NCI-H226 (cell line): Measurements from ENCODE around the gene NOC3L.
A peak's percentile ranks its signal among the peaks of the same experiment; 100 is the strongest.
"Not testable (repeated sequence)": the region's sequence is repeated elsewhere in the genome, so short reads cannot be mapped to it uniquely, and the experiment has no call there.

Source experiments
- DNase-seq: peaks from one replicate; pipeline ENCODE4 v3.0.0-alpha.2; 2015

NOC3L gene

DNA sequence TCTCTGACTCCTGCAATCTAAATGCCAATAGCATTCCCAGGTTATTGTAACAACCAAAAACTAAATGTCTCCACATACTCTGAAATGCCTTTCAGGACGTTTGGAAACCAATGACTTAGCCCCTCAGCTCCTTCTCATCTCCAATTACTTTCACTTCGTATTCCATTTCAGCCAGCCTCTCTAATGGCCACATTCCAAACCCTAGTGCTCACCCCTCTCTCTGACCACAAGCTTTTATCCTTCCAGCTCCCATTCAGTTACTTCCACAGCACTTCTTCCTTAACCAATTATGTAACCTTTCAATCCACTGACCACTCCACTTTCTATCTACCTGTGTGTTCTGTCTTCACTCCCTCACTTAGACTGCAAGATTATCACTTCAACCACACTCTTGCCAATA, 4.3 kb downstream of the NOC3L start:
- DNase-seq, result peak; percentile 89

DNA sequence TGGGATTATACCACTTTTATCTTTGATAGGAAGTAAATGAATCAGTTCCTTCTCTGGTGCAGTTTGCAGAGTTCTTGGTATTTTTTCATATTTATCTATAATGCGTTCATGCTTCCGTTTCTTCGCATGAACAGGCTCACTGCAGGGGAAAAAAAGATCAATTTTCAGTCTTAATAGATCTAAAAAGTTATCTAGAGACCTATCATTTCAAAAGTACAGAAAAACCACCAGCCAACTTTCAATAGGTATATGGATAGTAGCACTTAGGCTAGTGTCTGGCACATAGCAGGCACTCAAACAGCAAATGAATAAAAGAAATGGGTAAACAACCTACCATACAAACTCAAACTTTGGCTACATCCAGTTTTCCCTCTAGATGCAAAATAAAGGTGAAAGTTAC, 5.5 kb downstream of the NOC3L start:
- no peak for DNase-seq

DNA sequence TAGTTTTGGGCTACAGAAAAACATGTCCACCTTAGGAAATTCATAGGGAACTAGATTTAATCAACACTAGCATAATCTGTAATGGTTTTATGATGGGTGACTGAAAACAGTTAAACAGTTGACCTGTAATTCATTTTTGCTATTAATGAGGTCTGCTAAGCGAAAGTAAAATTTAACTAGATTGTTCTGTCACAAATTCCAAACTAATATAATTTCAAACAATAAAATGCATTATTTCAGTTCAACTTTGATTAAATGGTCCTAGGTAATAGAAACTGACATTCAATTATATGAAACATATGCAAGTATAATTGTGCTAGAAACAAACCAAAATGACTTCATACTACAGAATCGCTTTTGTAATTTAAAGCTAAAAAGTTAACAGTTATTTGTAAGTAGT, 6.9 kb downstream of the NOC3L start:
- DNase-seq, result no peak

DNA sequence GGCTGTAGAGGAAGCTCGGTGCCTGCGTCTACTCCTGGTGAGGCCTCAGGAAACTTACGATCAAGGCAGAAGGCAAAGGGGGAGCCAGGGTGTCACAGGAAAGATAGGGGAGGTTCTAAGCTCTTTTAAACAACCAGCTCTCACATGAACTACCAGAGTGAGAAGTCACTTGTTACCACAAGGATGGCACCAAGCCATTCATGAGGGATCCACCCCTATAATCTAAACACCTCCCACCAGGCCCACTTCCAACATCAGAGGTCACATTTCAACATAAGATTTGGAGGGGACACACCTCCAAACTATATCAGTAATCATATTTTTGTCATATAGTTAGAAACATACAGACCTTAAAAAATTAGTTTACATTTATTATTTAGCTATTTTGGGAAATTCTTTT, 9.4 kb downstream of the NOC3L start:
- DNase-seq, result no peak

DNA sequence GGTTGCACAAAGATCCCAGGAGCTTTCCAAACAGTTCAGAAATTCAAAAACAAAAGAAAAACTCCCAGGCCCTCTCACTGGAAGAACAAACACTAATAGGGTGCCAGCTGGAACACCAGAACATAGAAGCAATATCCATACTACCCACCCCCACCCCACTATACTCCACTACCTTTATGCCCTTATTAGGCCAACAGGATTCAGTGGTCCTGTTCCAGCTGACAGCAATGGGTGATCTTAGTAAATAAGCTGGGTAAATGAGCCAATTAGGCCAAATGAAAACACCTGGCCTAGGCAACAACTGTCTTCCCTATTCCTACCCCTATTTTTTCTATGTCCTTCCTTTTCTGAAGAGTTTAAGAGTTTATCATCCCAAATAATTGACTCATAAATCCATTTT, 11.7 kb downstream of the NOC3L start:
- no peak for DNase-seq

DNA sequence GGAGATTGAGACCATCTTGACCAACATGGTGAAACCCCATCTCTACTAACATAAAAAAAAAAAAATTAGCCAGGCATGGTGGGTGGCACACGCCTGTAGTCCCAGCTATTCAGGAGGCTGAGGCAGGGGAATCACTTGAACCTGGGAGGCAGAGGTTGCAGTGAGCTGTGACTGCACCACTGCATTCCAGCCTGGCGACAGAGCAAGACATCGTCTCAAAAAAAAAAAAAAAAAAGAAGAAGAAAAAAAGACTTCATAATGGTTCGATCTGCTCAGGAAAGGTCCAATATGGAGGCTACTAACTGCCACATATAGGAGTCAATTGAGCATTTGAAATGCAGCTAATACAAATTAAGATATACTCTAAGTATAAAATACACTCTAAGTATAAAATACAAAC, 12.2 kb downstream of the NOC3L start:
- not testable (repeated sequence) for DNase-seq

DNA sequence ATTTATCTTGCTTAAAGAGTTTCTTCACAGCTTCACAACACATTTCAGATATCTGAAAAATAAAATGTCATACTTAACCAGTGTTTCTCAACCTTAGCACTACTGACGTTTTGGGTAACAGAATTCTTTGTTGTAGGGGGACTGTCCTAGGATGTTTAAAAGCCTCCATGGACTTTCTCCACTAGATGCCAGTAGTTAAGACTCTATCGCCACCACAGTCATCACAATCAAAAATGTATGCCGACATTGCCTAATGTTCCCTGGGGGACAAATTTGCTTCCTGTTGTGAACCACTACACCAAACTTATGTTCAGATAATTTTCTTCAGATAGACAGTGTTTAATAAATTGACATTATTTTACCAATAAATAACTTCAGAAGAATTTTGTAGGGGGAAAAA, 13.4 kb downstream of the NOC3L start:
- DNase-seq, result no peak

DNA sequence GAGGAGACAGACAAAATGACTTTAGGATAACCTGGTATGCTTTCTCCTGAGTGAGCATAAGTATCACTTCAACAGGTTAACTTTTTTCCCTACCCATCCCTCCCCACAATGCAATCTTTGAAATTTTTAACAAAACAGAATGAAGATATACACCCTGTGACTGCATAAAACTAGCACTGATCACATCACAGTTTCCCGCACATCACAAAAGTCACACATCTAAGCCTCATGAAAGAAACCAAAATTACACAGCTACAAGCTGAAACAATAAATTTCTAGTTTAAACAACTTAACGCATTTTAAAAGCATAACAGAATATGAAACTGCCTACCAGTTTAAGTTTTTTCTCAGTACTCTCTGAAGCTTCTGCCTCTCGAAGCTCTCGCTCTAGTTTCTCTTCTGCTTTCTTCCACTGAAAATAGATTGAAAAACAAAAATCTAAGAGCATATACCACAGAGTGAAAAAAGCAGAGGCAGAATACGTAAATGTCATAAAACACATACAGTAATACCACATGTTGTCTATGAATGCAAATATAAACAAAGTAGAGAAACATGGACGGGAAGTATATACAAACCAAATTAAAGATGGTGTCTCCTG, 18.1 kb downstream of the NOC3L start:
- DNase-seq, result no peak

DNA sequence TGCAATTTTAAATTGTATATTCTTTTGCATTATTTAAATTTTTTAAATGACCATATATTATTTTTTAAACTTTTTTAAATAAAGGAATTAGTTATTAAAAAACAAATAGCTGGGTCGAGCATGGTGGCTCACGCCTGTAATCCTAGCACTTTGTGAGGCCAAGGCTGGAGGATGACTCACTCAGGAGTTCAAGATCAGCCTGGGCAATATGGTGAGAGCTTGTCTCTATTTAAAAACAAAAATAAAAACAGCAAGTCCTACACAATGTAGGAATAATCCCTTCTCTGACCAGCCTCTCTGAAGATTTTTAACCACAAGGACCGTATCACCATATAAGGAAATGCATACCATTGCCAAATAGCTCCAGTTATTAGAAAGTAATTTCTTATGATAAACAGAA, 19.6 kb downstream of the NOC3L start:
- DNase-seq, result no peak

DNA sequence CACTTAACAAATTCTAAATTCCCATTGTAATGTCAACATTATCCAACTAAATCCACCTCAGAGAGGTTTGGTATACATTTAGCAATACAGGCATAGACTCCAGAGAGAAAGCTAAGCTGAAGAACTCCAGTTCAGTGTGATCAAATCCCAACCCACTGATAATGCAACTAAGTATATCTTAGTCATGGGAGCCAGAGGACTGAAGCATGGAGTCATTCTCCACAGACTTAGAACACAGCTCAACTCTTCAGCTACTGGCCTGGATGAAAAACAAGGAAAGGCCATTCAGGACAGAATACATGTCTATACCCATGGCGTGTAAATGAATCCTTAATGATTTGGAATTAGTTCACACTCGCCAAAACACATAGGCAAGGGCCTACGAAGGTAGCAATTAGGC, 27.9 kb downstream of the NOC3L start:
- no peak for DNase-seq

DNA sequence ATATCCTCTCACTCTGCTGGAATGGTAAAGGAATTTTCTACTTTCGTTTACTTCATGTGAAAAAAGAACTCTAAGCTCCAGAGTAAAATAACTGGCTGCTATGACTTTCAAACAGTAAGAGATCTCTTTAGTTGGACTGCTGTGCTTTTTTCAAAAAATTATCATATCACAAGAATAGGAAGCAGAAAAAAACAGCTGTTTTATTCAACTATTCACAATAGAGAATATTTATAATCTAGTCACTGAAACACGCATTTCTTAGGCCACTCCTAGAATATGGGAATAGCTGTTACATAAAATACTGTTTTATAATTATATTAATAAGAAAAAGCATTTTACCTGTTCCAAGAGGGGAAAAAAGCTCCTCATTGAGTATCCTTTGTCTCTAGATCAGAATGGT, 29.7 kb downstream of the NOC3L start:
- DNase-seq, result no peak

DNA sequence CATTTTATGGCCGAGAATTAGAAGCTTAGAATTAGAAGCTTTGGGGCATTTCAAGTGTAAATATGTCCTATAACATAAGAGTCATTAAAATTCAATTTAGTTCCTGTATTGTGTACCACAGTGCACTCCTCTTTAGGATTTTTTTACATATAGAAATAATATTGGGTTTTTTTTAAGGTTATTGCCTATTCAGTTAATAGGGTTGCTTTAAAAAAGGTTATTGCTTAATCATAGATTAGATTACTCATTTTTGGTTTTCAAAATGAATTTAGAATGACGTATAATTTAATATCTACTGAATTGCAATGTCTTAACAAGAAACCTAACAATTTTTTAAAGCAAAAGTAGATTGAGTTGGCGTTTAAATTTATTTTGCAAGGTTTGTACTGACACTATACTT, 34.1 kb downstream of the NOC3L start:
- no peak for DNase-seq

DNA sequence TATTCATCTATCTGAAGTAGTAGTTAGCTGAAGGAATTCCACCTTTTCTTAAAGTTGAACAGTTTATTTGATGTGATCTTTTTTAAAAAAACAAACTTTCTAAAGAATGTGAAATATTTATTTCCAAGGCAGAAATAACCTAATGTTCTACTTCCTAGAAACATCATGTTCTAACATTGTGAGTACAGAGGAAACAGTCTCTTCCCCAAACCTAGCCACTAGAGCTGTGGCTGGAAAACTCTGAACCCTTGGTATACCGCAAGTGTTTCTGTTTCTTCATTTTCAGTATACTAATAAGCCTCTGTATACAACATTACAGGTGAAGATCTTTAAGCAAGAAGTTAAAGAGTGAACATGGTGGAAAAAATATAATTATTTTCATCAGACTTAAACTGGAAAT, 35.1 kb downstream of the NOC3L start:
- DNase-seq, result no peak

DNA sequence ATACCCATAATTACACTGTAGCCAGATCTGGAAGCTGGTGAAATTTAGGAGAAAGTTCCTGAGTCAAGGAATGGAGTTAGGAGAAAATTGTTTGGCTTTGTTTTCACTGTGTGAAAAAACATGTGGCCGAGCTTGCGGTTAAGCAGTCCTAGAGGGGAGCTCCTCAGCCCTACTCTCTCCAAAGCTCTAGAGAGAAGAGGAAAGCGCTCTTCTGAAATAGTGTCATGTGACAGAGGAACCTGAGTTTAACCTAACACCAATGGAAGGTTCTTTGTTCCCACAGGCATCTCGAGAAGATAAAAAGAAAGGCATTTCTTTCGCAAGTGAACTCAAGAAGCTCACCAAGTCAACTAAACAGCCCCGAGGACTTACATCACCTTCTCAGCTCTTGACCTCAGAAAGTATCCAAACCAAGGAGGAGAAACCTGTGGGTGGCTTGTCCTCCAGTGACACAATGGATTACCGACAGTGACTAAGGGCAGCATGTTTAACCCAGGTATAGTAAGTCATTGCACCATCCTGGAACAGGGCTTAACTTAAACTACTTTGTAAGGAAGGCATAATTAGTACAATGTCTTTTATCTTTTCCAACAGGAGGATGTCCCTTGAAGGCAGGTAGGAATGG, 38.0 kb downstream of the NOC3L start:
- no peak for DNase-seq

DNA sequence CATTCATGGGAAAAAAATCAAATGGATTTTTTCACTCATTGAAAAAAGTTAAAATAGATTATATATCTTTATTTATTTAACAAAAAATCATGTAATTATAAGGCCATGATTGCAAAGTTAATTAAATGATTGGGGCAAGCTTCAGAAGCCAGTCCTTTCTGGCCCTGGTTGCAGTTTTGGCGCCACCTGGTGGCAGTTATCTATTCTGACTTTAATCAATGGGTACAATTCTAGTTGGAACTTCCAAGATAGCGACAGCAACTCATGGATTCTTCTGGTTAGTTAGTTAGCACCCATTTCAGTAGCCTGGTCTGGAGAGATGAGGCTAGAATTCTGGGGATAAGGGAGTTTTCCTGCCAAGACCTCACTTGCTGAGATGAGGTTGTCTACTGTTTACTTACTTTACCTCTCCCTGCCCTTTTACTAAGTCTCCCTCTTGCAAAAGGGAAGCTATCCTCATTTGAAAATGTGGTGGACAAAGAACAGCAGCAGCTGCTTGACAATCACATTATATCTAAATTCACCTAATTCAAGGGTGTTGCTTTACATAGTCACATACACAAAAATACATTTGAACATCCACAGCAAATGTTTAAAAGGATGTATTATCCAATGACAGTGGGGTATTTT, 42.3 kb downstream of the NOC3L start:
- DNase-seq, result peak; percentile 39

DNA sequence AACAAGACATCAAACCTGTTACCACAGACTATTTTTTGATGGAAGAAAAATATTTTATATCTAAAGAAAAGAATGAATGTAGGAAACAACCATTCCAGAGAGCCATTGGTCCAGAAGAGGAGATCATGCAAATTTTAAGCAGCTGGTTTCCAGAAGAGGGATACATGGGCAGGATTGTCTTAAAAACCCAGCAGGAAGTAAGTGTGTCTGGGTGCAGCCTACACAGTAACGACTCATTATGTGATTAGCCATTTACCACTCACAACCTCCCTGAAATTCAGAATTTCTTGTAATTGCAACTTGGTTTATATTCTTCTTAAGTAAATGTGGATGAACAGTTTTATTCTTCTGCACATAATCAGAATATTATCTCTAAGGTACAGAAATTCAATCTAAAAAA, 46.2 kb downstream of the NOC3L start:
- DNase-seq, result no peak

DNA sequence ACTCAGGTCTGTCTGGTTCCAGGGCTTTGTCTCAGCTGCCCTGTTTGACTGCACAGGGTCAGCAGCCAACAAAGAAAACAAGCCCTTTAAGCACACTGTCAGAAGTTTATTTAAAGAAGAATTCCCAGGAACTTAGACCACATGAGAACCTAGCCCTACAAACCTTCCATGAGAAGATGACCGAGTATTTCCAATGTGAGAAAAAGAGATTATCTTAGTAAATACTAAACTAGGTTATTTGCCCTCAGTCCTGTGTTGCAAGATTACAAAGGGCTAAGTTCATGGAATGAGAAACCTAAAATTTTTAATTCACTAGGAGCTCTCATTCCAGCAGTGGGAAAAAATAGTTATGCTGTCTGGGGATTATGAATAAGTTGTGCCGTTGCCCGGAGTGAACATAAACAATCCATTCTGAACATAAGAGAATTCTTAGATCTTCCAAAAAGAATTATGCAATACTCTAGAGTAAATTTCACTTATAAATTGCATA, 46.7 kb downstream of the NOC3L start:
- DNase-seq, result no peak

DNA sequence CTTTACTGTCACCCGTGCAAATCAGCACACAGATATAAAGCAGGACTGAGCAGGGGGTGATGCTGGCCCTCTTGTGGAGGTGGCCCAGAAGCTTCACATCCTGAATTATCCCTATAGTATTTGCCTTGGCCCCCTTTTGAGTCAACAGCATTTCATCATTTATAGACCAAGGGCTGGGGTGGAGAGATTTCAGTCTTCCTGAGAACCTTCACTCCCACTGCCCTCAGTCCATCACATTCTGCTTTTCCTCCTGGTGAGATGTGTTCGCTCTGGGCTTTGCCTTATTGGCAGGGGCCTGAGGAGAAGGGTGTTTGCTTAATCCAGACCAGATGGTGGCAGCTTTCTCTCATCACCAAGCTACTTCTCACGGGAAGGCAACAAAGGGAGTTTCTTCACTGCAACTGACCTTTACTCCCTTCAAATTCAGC, 47.7 kb downstream of the NOC3L start:
- DNase-seq, result no peak

DNA sequence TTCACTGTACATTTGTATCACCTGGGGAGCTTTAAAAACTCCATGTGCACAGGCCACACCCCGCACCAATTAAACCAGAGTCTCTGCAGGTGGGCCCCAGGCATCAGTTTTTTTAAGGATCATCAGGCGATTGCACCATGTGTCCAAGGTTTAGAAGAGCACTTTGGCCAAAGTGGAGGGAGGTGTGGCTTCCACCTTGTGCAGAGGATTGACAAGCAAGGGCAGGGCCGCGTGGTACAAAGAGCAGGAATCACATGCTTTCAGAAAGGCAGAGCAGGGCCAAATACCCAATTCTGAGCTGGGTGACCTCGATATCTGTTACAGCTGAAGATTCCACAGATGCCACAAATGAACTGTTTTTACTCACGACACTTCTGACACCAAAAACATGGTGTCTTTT, 52.4 kb downstream of the NOC3L start:
- DNase-seq, result no peak

DNA sequence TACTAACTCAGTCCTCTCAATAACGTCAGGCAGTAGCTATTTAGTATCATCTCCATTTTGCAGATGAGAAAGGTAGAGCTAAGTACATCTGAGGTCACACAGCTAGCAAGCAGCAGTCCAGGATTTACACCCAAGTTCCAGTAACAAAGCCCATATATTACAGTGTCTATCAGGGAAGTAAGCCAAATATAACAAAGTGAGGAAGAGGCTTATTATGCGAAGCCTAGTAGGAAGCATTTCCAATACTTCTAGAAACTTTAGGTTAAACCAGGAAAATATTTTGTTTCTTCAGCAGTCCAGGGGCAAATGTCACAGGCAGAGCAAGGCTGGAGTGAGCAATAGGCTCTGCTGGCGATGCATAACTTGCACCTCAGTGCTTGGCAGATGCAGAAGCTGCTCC, 53.9 kb downstream of the NOC3L start:
- DNase-seq, result no peak

DNA sequence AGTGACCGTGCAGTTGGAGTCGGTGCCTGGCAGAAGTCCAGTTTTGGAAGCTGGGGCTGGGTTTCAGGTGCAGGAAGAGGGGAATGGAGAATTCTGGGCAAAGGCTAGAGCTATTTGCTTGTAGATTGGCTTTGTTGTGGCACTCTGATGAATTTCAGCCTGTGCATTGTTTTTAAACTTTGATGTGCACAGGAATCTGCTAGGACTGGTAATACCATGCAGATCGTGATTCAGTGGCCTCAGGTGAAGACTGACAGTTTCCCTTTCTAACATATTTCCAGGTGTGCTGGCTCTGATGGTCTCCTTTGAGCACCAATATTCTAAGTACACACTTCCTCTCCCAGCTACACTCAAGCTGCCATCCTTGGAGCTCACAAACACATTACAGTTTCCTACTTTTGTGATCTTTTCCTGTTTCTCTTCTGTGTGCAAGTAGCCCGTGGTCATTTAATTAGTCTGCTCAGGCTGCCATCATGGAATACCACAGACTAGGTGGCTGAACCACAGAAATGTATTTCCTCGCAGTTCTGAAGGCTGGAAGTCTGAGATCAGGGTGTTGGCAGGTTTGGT, 55.6 kb downstream of the NOC3L start:
- no peak for DNase-seq

DNA sequence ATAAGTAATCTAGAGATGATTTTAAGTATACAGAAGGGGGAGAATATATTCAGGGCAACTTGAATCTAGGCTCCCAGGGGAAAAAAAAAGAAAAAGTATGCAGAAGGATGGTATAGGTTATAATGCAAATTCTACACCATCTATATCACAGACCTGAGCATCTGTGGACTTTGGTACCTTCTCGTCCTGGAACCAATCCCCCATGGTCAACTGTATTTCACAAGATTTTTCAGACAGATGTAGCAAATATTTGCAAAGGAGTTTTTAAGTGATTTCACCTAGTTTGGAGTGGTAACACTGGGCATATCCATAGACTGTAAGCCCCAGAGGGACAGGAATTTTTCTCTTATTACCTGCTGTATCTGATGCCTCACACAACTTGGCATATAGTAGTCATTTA, 58.8 kb downstream of the NOC3L start:
- no peak for DNase-seq

DNA sequence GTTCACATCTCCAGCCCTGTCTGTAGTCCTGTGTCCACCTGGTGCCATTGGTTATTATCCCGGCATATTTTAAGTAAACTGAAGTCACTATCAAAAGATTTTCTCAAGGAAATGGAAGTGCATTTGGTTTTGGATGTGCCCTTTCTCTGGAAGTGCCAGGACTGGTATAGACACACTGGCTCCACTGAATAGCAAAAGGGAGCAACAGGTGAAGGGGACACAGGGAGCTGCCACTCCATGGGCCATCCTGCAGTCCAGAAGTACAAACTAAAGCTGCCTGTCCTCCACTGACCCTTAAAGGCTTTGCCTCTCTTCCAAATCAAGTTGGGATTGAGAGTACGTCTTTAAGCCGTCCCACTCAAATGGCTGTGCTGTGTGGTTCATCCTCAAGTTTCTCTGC, 62.7 kb downstream of the NOC3L start:
- no peak for DNase-seq

DNA sequence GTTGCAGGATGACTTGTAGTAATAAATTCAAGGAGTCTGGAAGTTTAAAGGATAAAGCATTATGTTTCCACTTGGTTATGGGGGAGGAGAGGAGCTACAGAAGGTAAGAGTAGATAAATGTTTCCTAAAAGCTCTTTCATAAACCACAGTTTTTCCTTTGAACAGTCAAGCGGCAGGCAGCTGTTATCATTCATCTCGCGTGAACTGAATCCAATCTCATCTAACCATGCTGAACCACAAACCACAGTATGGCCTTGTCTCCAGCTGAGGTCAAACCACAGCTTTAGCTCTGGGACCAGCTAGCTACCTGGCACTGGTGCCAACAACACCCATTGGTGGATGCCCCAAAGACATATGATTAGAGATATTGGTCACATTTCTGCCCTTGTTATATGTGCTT, 63.3 kb downstream of the NOC3L start:
- peak; percentile 90 for DNase-seq
